ENCODE data around the gene MDK. TPM values are rescaled to one million over a fixed set of nuclear protein-coding genes. Genes with fewer than 3 reads are reported as not detected.

The MDK gene
- total RNA-seq, 4 donors from 2014 or later = 22.3 to 340 (median 205) TPM

- no peak for DNase-seq
- Histone ChIP-seq H3K4me3 (no peak overlapping the region), H3K9me3 (no peaks in the 10 kb centered on the region), H3K27ac (no peak overlapping the region), H3K4me1 (peaks cover 3 to 50% (median 11%) of the 10 kb centered on the region in 4 donors), H3K36me3 (no peaks in the 10 kb centered on the region), H3K27me3 (no peaks in the 10 kb centered on the region)
- TF ChIP-seq CTCF (IDR thresholded peaks at IDR 0.05) (no peak), POLR2A (IDR thresholded peaks at IDR 0.05) (no peak)
These were observed 27.8 kb upstream of the MDK start for GRCh38 chr11:46353698-46354097.

GRCh38 chr11:46356924-46357482, 24.5 kb upstream of the MDK start:
- Histone ChIP-seq H3K27me3 (no peaks in the 10 kb centered on the region), H3K9me3 (no peaks in the 10 kb centered on the region), H3K4me1 (peaks cover under 1 to 31% (median 12%) of the 10 kb centered on the region in 4 donors), H3K36me3 (no peaks in the 10 kb centered on the region), H3K27ac (peak overlapping the region in 1 of 4 donors; percentile 50), H3K4me3 (no peak overlapping the region)
- DNase-seq = no peak
- TF ChIP-seq POLR2A (IDR thresholded peaks at IDR 0.05) = no peak

- Histone ChIP-seq H3K4me1 (peaks cover 0 to 31% (median 15%) of the 10 kb centered on the region in 4 donors), H3K27ac (peak overlapping the region in 1 of 4 donors; percentile 50), H3K9me3 (no peaks in the 10 kb centered on the region), H3K27me3 (no peaks in the 10 kb centered on the region), H3K4me3 (no peak overlapping the region), H3K36me3 (no peaks in the 10 kb centered on the region)
- TF ChIP-seq CTCF (IDR thresholded peaks at IDR 0.05) = no peak
- TF ChIP-seq POLR2A (IDR thresholded peaks at IDR 0.05) = no peak
- peak in 2 of 3 donors; percentile 62 to 68 for DNase-seq
These were observed 24.0 kb upstream of the MDK start for GRCh38 chr11:46357483-46357936.

GRCh38 chr11:46359953-46360352, 21.5 kb upstream of the MDK start:
- Histone ChIP-seq H3K4me3 (no peak overlapping the region), H3K9me3 (no peaks in the 10 kb centered on the region), H3K27me3 (no peaks in the 10 kb centered on the region), H3K27ac (no peak overlapping the region), H3K36me3 (no peaks in the 10 kb centered on the region), H3K4me1 (peaks cover 0 to 43% (median 14%) of the 10 kb centered on the region in 4 donors)
- DNase-seq = no peak
- TF ChIP-seq POLR2A (IDR thresholded peaks at IDR 0.05) (no peak), CTCF (IDR thresholded peaks at IDR 0.05) (no peak)

- no peak for TF ChIP-seq CTCF (IDR thresholded peaks at IDR 0.05)
- TF ChIP-seq POLR2A (IDR thresholded peaks at IDR 0.05) = no peak
- H3K4me3 ChIP-seq = peak overlapping the region; percentile 5 to 48 (median 33)
- H3K4me1 ChIP-seq = peaks cover 0 to 43% (median 14%) of the 10 kb centered on the region in 4 donors
These were observed 20.6 kb upstream of the MDK start for GRCh38 chr11:46360878-46361277.

GRCh38 chr11:46361283-46362155, 19.9 kb upstream of the MDK start:
- TF ChIP-seq POLR2A (IDR thresholded peaks at IDR 0.05) (no peak), CTCF (IDR thresholded peaks at IDR 0.05) (no peak)
- Histone ChIP-seq H3K36me3 (no peaks in the 10 kb centered on the region), H3K27ac (peak overlapping the region; percentile 16 to 73 (median 61)), H3K4me1 (peaks cover 0 to 43% (median 14%) of the 10 kb centered on the region in 4 donors), H3K27me3 (no peaks in the 10 kb centered on the region), H3K4me3 (peak overlapping the region; percentile 5 to 48 (median 33)), H3K9me3 (no peaks in the 10 kb centered on the region)
- peak in 2 of 3 donors; percentile 62 to 72 for DNase-seq

More at GRCh38 chr11:46360878-46361277, 20.6 kb upstream of the MDK start:
- DNase-seq = no peak
- peak overlapping the region; percentile 16 to 73 (median 61) for H3K27ac ChIP-seq
- H3K27me3 ChIP-seq = no peaks in the 10 kb centered on the region
- H3K36me3 ChIP-seq = no peaks in the 10 kb centered on the region
- no peaks in the 10 kb centered on the region for H3K9me3 ChIP-seq

Measured in Peyer's patch (tissue), 4 donors.